ENCODE data around the gene HBS1L.

DNA sequence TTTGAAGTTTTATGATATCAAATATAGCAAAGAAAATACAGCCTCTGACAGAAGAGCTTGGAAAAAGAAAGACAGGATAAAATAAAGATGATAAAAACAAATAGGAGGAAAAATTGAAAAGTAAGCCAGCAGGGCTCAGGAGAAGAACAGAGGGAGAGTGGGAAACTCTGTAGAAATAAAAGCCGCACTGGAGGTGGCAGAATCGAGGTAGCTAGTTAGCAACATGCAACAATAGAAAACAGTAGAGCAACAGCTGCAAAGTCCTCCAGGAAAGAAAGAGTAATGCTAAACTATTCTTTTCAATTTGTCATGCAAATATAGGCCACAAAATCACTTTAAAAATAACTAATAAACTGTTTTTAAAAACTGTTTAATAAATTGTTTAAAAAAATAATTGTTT lies 28.8 kb downstream of the HBS1L start:
- TF ChIP-seq, protein P1, sequence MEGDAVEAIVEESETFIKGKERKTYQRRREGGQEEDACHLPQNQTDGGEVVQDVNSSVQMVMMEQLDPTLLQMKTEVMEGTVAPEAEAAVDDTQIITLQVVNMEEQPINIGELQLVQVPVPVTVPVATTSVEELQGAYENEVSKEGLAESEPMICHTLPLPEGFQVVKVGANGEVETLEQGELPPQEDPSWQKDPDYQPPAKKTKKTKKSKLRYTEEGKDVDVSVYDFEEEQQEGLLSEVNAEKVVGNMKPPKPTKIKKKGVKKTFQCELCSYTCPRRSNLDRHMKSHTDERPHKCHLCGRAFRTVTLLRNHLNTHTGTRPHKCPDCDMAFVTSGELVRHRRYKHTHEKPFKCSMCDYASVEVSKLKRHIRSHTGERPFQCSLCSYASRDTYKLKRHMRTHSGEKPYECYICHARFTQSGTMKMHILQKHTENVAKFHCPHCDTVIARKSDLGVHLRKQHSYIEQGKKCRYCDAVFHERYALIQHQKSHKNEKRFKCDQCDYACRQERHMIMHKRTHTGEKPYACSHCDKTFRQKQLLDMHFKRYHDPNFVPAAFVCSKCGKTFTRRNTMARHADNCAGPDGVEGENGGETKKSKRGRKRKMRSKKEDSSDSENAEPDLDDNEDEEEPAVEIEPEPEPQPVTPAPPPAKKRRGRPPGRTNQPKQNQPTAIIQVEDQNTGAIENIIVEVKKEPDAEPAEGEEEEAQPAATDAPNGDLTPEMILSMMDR (IDR thresholded peaks at IDR 0.05; ENCODE audit: low read depth, low read length, missing input control), result no peak
- TF ChIP-seq YY1 (IDR thresholded peaks at IDR 0.05) (no peak), HNF4A (conservative IDR thresholded peaks at IDR 0.05) (no peak), RAD21 (IDR thresholded peaks at IDR 0.05) (no peak), GABPA (IDR thresholded peaks at IDR 0.05 in 1 of 2, conservative IDR thresholded peaks at IDR 0.05 in 1 of 2) (no peak)
- TF ChIP-seq, protein P2, sequence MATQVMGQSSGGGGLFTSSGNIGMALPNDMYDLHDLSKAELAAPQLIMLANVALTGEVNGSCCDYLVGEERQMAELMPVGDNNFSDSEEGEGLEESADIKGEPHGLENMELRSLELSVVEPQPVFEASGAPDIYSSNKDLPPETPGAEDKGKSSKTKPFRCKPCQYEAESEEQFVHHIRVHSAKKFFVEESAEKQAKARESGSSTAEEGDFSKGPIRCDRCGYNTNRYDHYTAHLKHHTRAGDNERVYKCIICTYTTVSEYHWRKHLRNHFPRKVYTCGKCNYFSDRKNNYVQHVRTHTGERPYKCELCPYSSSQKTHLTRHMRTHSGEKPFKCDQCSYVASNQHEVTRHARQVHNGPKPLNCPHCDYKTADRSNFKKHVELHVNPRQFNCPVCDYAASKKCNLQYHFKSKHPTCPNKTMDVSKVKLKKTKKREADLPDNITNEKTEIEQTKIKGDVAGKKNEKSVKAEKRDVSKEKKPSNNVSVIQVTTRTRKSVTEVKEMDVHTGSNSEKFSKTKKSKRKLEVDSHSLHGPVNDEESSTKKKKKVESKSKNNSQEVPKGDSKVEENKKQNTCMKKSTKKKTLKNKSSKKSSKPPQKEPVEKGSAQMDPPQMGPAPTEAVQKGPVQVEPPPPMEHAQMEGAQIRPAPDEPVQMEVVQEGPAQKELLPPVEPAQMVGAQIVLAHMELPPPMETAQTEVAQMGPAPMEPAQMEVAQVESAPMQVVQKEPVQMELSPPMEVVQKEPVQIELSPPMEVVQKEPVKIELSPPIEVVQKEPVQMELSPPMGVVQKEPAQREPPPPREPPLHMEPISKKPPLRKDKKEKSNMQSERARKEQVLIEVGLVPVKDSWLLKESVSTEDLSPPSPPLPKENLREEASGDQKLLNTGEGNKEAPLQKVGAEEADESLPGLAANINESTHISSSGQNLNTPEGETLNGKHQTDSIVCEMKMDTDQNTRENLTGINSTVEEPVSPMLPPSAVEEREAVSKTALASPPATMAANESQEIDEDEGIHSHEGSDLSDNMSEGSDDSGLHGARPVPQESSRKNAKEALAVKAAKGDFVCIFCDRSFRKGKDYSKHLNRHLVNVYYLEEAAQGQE (IDR thresholded peaks at IDR 0.05), result no peak
- TF ChIP-seq, protein P3, sequence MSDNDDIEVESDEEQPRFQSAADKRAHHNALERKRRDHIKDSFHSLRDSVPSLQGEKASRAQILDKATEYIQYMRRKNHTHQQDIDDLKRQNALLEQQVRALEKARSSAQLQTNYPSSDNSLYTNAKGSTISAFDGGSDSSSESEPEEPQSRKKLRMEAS (IDR thresholded peaks at IDR 0.05), result no peak
- TF ChIP-seq, protein P4, sequence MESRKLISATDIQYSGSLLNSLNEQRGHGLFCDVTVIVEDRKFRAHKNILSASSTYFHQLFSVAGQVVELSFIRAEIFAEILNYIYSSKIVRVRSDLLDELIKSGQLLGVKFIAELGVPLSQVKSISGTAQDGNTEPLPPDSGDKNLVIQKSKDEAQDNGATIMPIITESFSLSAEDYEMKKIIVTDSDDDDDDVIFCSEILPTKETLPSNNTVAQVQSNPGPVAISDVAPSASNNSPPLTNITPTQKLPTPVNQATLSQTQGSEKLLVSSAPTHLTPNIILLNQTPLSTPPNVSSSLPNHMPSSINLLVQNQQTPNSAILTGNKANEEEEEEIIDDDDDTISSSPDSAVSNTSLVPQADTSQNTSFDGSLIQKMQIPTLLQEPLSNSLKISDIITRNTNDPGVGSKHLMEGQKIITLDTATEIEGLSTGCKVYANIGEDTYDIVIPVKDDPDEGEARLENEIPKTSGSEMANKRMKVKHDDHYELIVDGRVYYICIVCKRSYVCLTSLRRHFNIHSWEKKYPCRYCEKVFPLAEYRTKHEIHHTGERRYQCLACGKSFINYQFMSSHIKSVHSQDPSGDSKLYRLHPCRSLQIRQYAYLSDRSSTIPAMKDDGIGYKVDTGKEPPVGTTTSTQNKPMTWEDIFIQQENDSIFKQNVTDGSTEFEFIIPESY (IDR thresholded peaks at IDR 0.05), result no peak

Measured in liver (tissue), 3 donors.